ENCODE results near the gene OSGEP.

- TF ChIP-seq CTCF (IDR thresholded peaks at IDR 0.05) (no peak), POLR2A (IDR thresholded peaks at IDR 0.05) (no peak)
Observed at GRCh38 chr14:20455355-20456300, 1.0 kb upstream of the OSGEP start.

All from body of pancreas (tissue), 4 donors.